HUES64 (cell line): ENCODE data around the gene PPP1R13B.

Experiments used
- H3K27ac ChIP-seq: 2 replicates; pipeline ENCODE4 v1.7.0; 2013; ENCODE audit warnings: low read depth, low read length, inconsistent platforms
- H3K27me3 ChIP-seq: 2 replicates; pipeline ENCODE4 v1.6.1; 2013; ENCODE audit warnings: mild to moderate bottlenecking, low read length; ENCODE audit not compliant: insufficient read depth
- H3K36me3 ChIP-seq: 2 replicates; pipeline ENCODE4 v1.6.1; 2013; ENCODE audit warnings: mild to moderate bottlenecking, low read length; ENCODE audit not compliant: insufficient read depth
- H3K4me1 ChIP-seq: 2 replicates; pipeline ENCODE4 v1.6.1; 2013; ENCODE audit warnings: mild to moderate bottlenecking, low read length, moderate library complexity; ENCODE audit not compliant: insufficient read depth
- H3K4me3 ChIP-seq: 2 replicates; pipeline ENCODE4 v1.5.1; 2013; ENCODE audit warnings: mild to moderate bottlenecking, low read length, moderate library complexity
- H3K9ac ChIP-seq: 2 replicates; pipeline ENCODE4 v1.6.1; 2013; ENCODE audit warnings: mild to moderate bottlenecking, low read depth, low read length
- H3K9me3 ChIP-seq: 2 replicates; pipeline ENCODE4 v1.6.1; 2013; ENCODE audit warnings: low read depth, low read length; ENCODE audit not compliant: insufficient read depth
- WGBS: fragments of 150-250, 120-280 bp; methylation state at CpG from one replicate; pipeline ENCODE4 v1.1.7; 2013; ENCODE audit warnings: missing lambda C conversion rate; 5-methylcytosine and 5-hydroxymethylcytosine counted together

Gene PPP1R13B

DNA sequence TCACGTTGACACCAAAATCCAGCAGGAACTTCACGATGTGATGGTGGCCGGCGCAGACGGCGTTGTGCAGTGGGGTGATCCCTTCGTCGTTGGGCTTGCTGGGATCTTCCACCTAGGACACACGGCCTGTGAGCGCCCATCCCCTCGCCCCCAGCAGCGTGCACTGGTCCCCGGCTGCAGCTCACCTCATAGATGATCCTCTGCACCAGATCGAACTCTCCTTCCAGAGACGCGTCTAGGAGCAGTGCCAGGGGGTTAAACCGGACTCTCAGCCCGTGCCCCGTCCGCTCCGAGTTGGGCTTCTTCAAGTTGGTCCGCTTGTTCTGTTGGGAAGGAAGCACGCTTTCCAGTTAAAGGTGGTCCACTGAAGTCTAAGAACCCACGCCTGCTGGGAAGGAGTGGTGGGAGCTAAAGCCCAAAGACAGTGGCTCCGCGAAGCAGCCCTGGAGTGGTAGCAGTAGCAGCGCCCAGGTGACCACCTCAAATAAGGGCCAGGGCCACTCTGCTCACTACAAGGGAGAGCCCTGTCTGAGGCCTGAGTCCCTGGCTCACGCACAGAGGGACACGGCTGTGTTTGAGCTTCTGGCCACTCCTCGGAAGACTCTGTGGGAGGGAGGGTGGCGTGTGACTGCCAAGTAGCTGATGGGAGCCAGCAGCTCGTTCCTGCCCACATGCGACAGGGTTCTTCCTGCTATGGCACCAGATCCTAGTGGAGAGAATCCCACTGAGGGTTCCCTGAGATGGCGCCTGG is 108.5 kb downstream of the PPP1R13B start:
- no peak overlapping the region for H3K27ac ChIP-seq
- no peaks in the 10 kb centered on the region for H3K27me3 ChIP-seq
- H3K4me1 ChIP-seq = peaks cover 5% of the 10 kb centered on the region
- H3K36me3 ChIP-seq = peaks cover 5% of the 10 kb centered on the region
- no peak overlapping the region for H3K4me3 ChIP-seq
- 96% methylated on average over 34 of the region's 34 CpGs for WGBS
- no peaks in the 10 kb centered on the region for H3K9me3 ChIP-seq
- H3K9ac ChIP-seq = no peak overlapping the region

DNA sequence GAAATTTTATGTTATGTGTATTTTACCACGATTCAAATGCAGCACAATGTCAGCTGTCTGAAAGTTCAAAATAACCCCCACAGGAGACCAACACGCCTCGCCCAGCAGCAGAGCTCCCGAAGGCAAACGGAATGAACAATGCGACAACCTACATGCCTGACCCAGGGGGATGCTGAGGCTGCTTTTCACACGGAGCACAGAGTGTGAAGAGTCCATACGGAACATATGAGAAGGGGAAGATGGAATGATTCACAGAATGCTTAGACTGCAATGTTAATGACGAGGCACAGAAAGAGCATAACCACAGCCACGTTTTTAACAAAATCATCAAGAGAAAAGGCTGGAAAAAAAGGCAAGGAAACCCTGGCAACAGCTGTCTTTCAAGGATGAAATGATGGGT is 109.2 kb downstream of the PPP1R13B start:
- H3K27ac ChIP-seq = no peak overlapping the region
- WGBS = 95% methylated on average over 10 of the region's 10 CpGs
- H3K27me3 ChIP-seq = no peaks in the 10 kb centered on the region
- peaks cover 5% of the 10 kb centered on the region for H3K4me1 ChIP-seq
- no peak overlapping the region for H3K9ac ChIP-seq
- no peak overlapping the region for H3K4me3 ChIP-seq
- no peaks in the 10 kb centered on the region for H3K9me3 ChIP-seq
- H3K36me3 ChIP-seq = peaks cover 12% of the 10 kb centered on the region

DNA sequence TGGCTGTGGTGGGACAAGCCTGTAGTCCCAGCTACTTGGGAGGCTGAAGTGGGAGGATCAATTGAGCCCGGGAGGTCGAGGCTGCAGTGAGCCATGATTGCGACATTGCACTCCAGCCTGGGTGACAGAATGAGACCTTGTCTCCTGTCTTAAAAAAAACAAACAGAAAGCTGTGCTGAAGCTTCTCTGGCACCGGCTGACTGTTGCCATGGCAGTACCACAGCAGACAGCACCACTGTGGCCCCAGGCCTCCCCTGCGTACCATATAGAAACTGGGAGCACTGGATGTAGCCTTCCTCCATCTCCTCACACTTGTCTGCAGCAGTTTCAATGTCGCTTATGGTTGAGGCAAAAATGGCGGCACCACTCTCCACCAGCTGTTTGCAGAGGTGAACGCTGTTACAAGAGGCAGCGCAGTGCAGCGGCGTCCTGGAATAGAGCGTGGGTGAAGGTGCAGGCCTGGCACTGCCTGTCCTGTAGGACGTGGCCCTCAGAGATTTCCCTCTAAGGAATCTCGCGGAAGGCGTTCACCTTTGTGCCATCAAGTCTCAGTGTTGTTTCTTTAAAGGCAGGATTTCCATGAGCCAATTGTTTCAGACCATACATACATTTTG is 109.8 kb downstream of the PPP1R13B start:
- no peak overlapping the region for H3K9ac ChIP-seq
- H3K4me1 ChIP-seq = peaks cover under 1% of the 10 kb centered on the region
- no peaks in the 10 kb centered on the region for H3K27me3 ChIP-seq
- WGBS = 97% methylated on average over 16 of the region's 16 CpGs
- no peak overlapping the region for H3K27ac ChIP-seq
- no peaks in the 10 kb centered on the region for H3K9me3 ChIP-seq
- H3K36me3 ChIP-seq = peaks cover 18% of the 10 kb centered on the region
- no peak overlapping the region for H3K4me3 ChIP-seq

DNA sequence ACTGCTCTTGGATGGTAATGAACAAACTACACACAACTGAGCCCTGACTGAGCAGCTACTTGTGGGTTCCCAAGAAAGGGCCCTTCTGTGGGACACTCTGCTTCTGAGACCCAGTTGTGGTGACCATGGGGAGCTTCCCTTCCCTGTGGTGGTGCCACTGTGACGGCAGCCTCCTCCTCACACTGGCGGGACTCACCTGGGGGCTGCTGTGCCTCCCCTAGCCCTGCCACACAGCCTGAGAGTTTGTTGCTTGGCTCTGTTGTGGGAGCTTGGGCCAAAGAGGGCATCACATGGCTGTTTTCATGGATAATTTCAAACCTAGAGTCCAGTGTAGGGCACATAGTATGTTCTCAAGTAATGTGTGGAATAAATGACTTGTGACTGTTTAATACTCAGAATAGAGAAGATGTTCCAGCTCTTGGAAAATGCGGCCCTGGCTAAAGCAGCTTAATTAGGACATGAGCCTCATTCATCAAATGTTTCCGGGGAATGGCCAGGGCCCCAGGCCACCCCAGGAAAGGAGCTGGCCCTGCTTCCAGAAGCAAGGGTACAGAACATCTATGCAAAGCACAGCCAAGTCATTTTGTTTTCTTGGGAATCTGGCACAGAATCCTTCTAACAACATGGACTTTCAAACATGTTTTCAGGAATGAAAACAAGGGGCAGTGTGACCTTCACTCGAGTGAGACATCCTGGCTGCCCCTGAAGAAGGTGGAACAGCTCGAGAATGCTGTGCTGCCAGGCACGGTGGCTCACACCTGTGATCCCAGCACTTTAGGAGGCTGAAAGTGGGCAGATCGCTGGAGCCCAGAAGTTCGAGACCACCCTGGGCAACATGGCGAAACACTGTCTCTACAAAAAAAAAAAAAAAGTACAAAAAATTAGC is 110.6 kb downstream of the PPP1R13B start:
- Histone ChIP-seq H3K27me3 (no peaks in the 10 kb centered on the region), H3K27ac (no peak overlapping the region), H3K9me3 (no peaks in the 10 kb centered on the region), H3K36me3 (peaks cover 21% of the 10 kb centered on the region), H3K4me3 (no peak overlapping the region), H3K9ac (no peak overlapping the region), H3K4me1 (no peaks in the 10 kb centered on the region; the same call in none of the 2 replicates)
- WGBS = 94% methylated on average over 9 of the region's 10 CpGs

DNA sequence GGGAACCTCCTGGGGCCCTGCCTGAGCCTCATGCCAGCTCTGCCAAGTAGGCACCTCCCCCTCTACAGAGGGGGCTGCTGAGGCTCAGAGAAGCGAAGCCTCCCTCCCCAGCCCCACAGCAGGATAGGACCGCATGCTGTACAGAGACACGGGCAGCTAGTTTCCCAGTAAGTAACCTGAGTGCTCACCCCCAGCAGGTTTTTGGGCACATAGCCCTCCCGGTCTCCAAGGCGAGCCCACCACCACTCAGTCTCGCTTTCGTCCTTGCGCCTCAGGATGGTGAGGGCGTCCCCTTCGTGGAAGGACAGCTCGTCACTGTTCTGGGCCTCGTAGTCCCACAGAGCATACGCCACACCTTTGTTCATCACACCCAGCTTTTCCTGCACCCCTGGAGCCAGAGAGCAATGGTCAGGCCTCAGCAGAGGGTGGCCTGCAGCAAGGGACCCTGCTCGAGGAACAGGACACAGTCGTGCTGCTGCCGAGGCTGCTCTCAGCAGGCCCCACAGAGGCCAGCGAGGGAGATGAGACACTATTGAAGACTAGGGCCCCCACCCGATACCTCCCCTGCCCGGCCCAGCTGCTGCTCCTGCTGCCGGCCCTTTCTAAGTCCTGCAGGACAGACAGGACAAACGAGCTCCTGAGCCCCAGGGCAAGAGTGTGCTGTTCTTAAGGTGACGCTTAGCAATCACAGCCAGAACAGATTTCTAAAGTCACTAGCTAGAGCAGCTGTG is 111.4 kb downstream of the PPP1R13B start:
- Histone ChIP-seq H3K4me3 (no peak overlapping the region), H3K9ac (no peak overlapping the region), H3K27ac (no peak overlapping the region), H3K9me3 (no peaks in the 10 kb centered on the region), H3K27me3 (no peaks in the 10 kb centered on the region), H3K4me1 (no peaks in the 10 kb centered on the region; the same call in none of the 2 replicates), H3K36me3 (peaks cover 22% of the 10 kb centered on the region)
- WGBS = 90% methylated on average over 22 of the region's 22 CpGs

DNA sequence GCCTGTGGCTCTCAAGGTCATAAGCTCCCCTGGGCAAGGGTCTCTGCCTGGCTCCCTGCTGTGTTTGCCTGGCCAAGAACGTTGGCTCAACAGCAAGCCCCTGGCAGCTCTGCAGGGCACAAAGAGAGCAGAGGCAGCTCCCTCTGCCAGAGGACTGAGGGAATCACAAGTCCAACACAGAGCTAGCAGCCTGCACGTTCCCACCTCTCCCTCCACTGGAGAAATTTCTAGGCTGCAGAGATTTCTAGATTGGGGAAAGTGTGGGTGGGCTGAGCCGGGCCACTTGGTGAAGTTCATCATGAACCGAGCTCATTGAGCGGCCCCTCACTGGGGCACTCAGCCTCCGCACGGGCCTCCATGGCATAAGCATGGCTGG is 111.9 kb downstream of the PPP1R13B start:
- 82% methylated on average over 7 of the region's 7 CpGs for WGBS
- no peaks in the 10 kb centered on the region for H3K9me3 ChIP-seq

DNA sequence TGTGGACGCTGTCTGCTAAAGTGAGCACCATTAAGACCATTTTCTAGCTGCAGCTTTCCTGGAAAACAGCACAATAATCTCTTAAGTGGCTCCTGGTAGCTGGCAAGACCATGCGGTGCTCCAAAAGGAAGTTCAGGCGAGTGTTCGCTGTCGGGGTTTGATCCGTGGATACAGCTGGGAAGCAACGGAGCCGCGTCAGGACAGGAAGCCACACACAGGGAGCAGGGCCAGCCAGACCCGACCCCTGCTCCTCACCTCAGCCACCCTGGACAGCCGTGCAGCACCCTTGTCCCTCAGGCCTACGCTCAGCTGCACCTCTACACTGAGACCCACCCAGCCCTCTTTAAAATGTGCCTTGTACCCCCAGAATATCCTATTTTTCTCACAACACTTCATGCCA is 112.4 kb downstream of the PPP1R13B start:
- no peak overlapping the region for H3K27ac ChIP-seq
- WGBS = 95% methylated on average over 12 of the region's 12 CpGs
- no peaks in the 10 kb centered on the region; the same call in none of the 2 replicates for H3K4me1 ChIP-seq
- H3K9me3 ChIP-seq = no peaks in the 10 kb centered on the region
- H3K36me3 ChIP-seq = peaks cover 29% of the 10 kb centered on the region
- no peak overlapping the region for H3K9ac ChIP-seq
- no peak overlapping the region for H3K4me3 ChIP-seq
- no peaks in the 10 kb centered on the region for H3K27me3 ChIP-seq

More for the DNA sequence above, 111.9 kb downstream of the PPP1R13B start:
- no peak overlapping the region for H3K27ac ChIP-seq
- H3K4me3 ChIP-seq = no peak overlapping the region
- H3K36me3 ChIP-seq = peaks cover 25% of the 10 kb centered on the region
- no peak overlapping the region for H3K9ac ChIP-seq
- H3K4me1 ChIP-seq = no peaks in the 10 kb centered on the region; the same call in none of the 2 replicates
- H3K27me3 ChIP-seq = no peaks in the 10 kb centered on the region

DNA sequence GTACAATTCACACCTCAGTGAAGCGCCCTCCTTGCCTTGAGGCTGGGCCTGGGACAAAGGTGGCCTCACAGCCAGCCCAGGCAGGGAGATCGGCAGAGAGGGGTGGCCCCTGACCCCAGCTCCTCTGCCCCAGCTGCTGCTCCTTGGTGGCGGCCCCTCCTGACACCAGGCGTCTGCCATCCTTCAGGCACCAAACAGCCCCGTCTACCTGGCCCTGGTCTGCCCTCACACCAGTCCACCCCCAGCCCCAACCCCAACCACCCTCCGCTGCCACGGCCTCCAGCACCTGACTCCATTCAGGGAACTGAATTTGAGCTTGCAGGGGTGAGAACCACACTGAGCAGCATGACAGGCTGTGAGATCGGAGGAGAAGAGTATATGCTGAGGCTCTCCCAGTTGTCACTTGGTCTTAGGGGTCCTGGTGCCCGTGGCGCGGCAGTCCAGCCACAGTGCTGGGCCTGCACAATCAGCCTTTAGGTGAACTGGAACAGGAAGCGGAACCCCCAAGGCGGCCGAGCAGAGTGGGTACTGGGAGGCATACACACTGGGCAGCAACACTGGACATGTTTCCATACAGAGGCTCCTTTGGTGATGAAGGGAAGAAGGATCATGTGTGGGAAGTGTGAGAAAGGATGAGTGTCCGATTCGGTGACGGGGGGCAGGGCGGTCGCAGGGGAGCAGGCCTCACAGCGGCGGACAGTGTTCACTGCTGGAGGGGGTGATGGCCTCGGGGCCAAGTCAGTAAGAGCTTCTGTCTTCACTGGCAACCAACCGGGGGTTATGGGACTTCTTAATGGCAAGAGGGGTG is 113.1 kb downstream of the PPP1R13B start:
- 95% methylated on average over 23 of the region's 23 CpGs for WGBS

DNA sequence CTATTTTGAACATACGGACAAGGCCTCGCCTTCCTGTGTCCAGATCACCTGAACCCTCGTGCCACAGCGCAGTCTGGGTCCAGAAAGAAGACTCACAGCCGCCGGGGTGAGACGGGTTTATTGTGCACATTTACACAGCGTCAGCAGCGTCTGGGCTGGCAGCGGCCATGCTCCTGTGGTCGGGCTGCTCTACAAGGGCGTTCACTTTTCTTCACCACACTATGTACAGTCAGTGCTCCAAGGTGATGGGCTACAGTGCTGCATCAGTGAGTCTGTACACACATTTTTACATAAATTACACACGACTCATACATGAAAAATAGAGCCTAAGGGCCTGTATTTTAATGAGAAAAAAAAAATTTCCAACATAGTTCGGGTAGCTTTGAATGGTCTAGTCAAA is 113.7 kb downstream of the PPP1R13B start:
- Histone ChIP-seq H3K36me3 (peaks cover 43% of the 10 kb centered on the region), H3K27me3 (no peaks in the 10 kb centered on the region), H3K9ac (no peak overlapping the region), H3K4me3 (no peak overlapping the region), H3K4me1 (no peaks in the 10 kb centered on the region; the same call in 1 of the 2 replicates), H3K27ac (no peak overlapping the region), H3K9me3 (no peaks in the 10 kb centered on the region)
- WGBS = 96% methylated on average over 14 of the region's 14 CpGs

More for the DNA sequence above, 113.1 kb downstream of the PPP1R13B start:
- Histone ChIP-seq H3K9me3 (no peaks in the 10 kb centered on the region), H3K9ac (no peak overlapping the region), H3K4me3 (no peak overlapping the region), H3K27me3 (no peaks in the 10 kb centered on the region), H3K4me1 (no peaks in the 10 kb centered on the region; the same call in 1 of the 2 replicates), H3K27ac (no peak overlapping the region), H3K36me3 (peaks cover 37% of the 10 kb centered on the region)
